Loucy (cell line): ENCODE data around the gene MBD6.
A peak's percentile ranks its signal among the peaks of the same experiment; 100 is the strongest.

Experiments
- H2AFZ ChIP-seq: fragments of 200-600 bp; sonication (generic); 2 replicates; pipeline ENCODE4 v1.6.0; 2016; ENCODE audit warnings: antibody characterized with exemption, mild to moderate bottlenecking, low read length, moderate library complexity
- H3F3A ChIP-seq: fragments of 200-600 bp; 2 replicates; pipeline ENCODE4 v1.6.0; 2016; ENCODE audit warnings: antibody characterized with exemption, low read depth, mild to moderate bottlenecking
- H3K27me3 ChIP-seq: fragments of 200-600 bp; sonication (generic); 2 replicates; pipeline ENCODE4 v1.6.1; 2014; ENCODE audit warnings: low read length, mild to moderate bottlenecking; ENCODE audit not compliant: insufficient read depth, poor library complexity, severe bottlenecking
- H3K36me3 ChIP-seq: fragments of 200-600 bp; sonication (generic); 2 replicates; pipeline ENCODE4 v1.6.1; 2016; ENCODE audit warnings: low read length; ENCODE audit not compliant: insufficient read depth
- H3K4me1 ChIP-seq: fragments of 200-600 bp; sonication (generic); 2 replicates; pipeline ENCODE4 v1.5.1; 2014; ENCODE audit warnings: low read length, mild to moderate bottlenecking; ENCODE audit not compliant: insufficient read depth, poor library complexity, severe bottlenecking
- H3K4me2 ChIP-seq: fragments of 200-600 bp; sonication (generic); 2 replicates; pipeline ENCODE4 v1.6.0; 2014; ENCODE audit warnings: antibody characterized with exemption, low read length, low read depth, mild to moderate bottlenecking; ENCODE audit not compliant: poor library complexity, severe bottlenecking
- H3K4me3 ChIP-seq: fragments of 200-600 bp; sonication (generic); 2 replicates; pipeline ENCODE4 v1.5.1; 2014; ENCODE audit warnings: low read length, mild to moderate bottlenecking, mixed read lengths; ENCODE audit not compliant: poor library complexity, severe bottlenecking
- H3K79me2 ChIP-seq: fragments of 200-600 bp; sonication (generic); 2 replicates; pipeline ENCODE4 v1.6.1; 2014; ENCODE audit warnings: low read length; ENCODE audit not compliant: insufficient read depth
- H3K9ac ChIP-seq: fragments of 200-600 bp; sonication (generic); 2 replicates; pipeline ENCODE4 v1.6.0; 2014; ENCODE audit warnings: mild to moderate bottlenecking, low read depth, low read length, moderate library complexity; ENCODE audit not compliant: poor library complexity, severe bottlenecking
- H3K9me2 ChIP-seq: fragments of 200-600 bp; sonication (generic); replicated peaks from 2 replicates; pipeline ENCODE4 v1.6.1; 2016; ENCODE audit warnings: low read depth, low read length, mixed read lengths
- H3K9me3 ChIP-seq: fragments of 200-600 bp; sonication (generic); 2 replicates; pipeline ENCODE4 v1.6.1; 2014; ENCODE audit warnings: mild to moderate bottlenecking, antibody characterized with exemption, low read length, low read depth; ENCODE audit not compliant: insufficient read depth
- H4K20me1 ChIP-seq: fragments of 200-600 bp; sonication (generic); 2 replicates; pipeline ENCODE4 v1.6.0; 2014; ENCODE audit warnings: antibody characterized with exemption, low read length, mild to moderate bottlenecking; ENCODE audit not compliant: insufficient read depth, poor library complexity, severe bottlenecking
- CTCF ChIP-seq: fragments of 200-600 bp; sonication (generic); conservative IDR thresholded peaks from 2 replicates; pipeline ENCODE4 v1.5.1; 2014; ENCODE audit warnings: mild to moderate bottlenecking, antibody characterized with exemption, low read length
- EZH2phosphoT487 ChIP-seq: fragments of 200-600 bp; IDR thresholded peaks from 2 replicates; pipeline ENCODE4 v1.6.1; 2018; ENCODE audit warnings: antibody characterized with exemption, mild to moderate bottlenecking, moderate library complexity, borderline replicate concordance

The MBD6 gene

GRCh38 chr12:57541001-57541400 is 18.4 kb downstream of the MBD6 start:
- H3K27me3 ChIP-seq, result no peaks in the 10 kb centered on the region
- no peaks in the 10 kb centered on the region for H3K36me3 ChIP-seq
- H3K79me2 ChIP-seq, result peaks cover 14% of the 10 kb centered on the region
- H3K4me3 ChIP-seq, result no peak overlapping the region
- no peak overlapping the region for H3K9ac ChIP-seq
- H3K9me2 ChIP-seq, result no peaks in the 10 kb centered on the region
- H4K20me1 ChIP-seq, result peaks cover 7% of the 10 kb centered on the region
- H2AFZ ChIP-seq, result no peak overlapping the region
- H3K9me3 ChIP-seq, result no peaks in the 10 kb centered on the region
- no peak overlapping the region for H3K4me2 ChIP-seq
- no peaks in the 10 kb centered on the region for H3F3A ChIP-seq
- TF ChIP-seq EZH2phosphoT487 (no peak), CTCF (no peak)
- H3K4me1 ChIP-seq, result peaks cover 20% of the 10 kb centered on the region

- Histone ChIP-seq H3K9ac (no peak overlapping the region), H4K20me1 (peaks cover 9% of the 10 kb centered on the region), H3K4me1 (peaks cover 24% of the 10 kb centered on the region), H3F3A (no peaks in the 10 kb centered on the region), H3K4me2 (no peak overlapping the region), H3K27me3 (no peaks in the 10 kb centered on the region), H3K36me3 (no peaks in the 10 kb centered on the region), H3K4me3 (no peak overlapping the region), H2AFZ (no peak overlapping the region), H3K9me3 (no peaks in the 10 kb centered on the region), H3K9me2 (no peaks in the 10 kb centered on the region), H3K79me2 (peaks cover 21% of the 10 kb centered on the region)
- TF ChIP-seq EZH2phosphoT487 (no peak), CTCF (no peak)
Measured at GRCh38 chr12:57541717-57542116, 19.1 kb downstream of the MBD6 start.

- H3K9ac ChIP-seq, result peak overlapping the region; percentile 10
- H3K4me1 ChIP-seq, result peaks cover 31% of the 10 kb centered on the region
- no peaks in the 10 kb centered on the region for H3K9me3 ChIP-seq
- no peak overlapping the region for H2AFZ ChIP-seq
- H3K27me3 ChIP-seq, result no peaks in the 10 kb centered on the region
- H3F3A ChIP-seq, result no peaks in the 10 kb centered on the region
- peak overlapping the region; percentile 29 for H3K4me2 ChIP-seq
- no peaks in the 10 kb centered on the region for H3K9me2 ChIP-seq
- no peak for TF ChIP-seq EZH2phosphoT487
- TF ChIP-seq CTCF, result no peak
- H3K79me2 ChIP-seq, result peaks cover 23% of the 10 kb centered on the region
- no peak overlapping the region for H3K4me3 ChIP-seq
- no peaks in the 10 kb centered on the region for H3K36me3 ChIP-seq
- H4K20me1 ChIP-seq, result peaks cover 9% of the 10 kb centered on the region
Measured at GRCh38 chr12:57543581-57543980, 21.0 kb downstream of the MBD6 start.
